ENCODE data around the gene FAF1. TPM values are rescaled to one million over a fixed set of nuclear protein-coding genes. Genes with fewer than 3 reads are reported as not detected.

FAF1 gene
- total and polyA plus RNA-seq, 2 of the 8 experiments (the other 6 are each of a cell fraction or from before 2014, with no cell fraction given) = 10.8 to 65.9 TPM

DNA sequence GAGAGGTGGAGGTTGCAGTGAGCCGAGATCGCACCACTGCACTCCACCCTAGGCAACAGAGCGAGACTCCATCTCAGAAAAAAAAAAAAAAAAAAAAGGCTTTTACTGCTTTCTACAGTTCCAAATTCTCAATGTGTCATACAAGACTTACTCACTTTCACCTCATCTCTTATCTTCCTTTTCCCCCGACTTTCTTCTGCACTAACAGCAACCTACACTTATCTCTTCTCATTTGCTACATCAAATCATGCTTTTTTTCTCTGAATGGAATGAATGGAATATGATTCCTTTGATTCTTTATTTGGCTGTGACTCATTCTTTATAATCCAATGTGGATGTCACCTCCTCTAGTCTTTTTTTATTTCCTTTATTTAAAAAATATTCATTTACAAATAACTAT is 368.5 kb downstream of the FAF1 start (continued):
- TF ChIP-seq KDM4A (IDR thresholded peaks at IDR 0.05; ENCODE audit: low read depth, low read length, severe bottlenecking) (no peak), SIRT6 (IDR thresholded peaks at IDR 0.05; ENCODE audit: low read length) (no peak)
- TF ChIP-seq, protein P1, sequence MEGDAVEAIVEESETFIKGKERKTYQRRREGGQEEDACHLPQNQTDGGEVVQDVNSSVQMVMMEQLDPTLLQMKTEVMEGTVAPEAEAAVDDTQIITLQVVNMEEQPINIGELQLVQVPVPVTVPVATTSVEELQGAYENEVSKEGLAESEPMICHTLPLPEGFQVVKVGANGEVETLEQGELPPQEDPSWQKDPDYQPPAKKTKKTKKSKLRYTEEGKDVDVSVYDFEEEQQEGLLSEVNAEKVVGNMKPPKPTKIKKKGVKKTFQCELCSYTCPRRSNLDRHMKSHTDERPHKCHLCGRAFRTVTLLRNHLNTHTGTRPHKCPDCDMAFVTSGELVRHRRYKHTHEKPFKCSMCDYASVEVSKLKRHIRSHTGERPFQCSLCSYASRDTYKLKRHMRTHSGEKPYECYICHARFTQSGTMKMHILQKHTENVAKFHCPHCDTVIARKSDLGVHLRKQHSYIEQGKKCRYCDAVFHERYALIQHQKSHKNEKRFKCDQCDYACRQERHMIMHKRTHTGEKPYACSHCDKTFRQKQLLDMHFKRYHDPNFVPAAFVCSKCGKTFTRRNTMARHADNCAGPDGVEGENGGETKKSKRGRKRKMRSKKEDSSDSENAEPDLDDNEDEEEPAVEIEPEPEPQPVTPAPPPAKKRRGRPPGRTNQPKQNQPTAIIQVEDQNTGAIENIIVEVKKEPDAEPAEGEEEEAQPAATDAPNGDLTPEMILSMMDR (IDR thresholded peaks at IDR 0.05; ENCODE audit: control extremely low read depth in 1 of 3, insufficient read depth in 1 of 3, low read depth in 1 of 3, low read length in 3 of 3) = no peak

Data from H1 (cell line).